SK-N-SH (cell line): ENCODE results near the gene CEP63.

Source experiments
- CHD2 ChIP-seq: fragments of 150-350 bp; IDR thresholded peaks from 2 replicates; pipeline ENCODE4 v1.6.1; 2018; ENCODE audit warnings: low read length; ENCODE audit not compliant: partially characterized antibody
- JUND ChIP-seq: IDR thresholded peaks from 2 replicates; pipeline ENCODE4 v1.4.0; 2012
- MXI1 ChIP-seq: IDR thresholded peaks from 2 replicates; pipeline ENCODE4 v1.6.1; 2012; ENCODE audit warnings: mild to moderate bottlenecking, low read depth, low read length, improper control_type of control experiment
- RCOR1 ChIP-seq: fragments of 150-350 bp; IDR thresholded peaks from 2 replicates; pipeline ENCODE4 v1.6.1; 2017; ENCODE audit warnings: antibody characterized with exemption, low read length
- SMC3 ChIP-seq: IDR thresholded peaks from 2 replicates; pipeline ENCODE4 v1.6.1; 2012; ENCODE audit warnings: low read depth, low read length, improper control_type of control experiment
- TAF1 ChIP-seq: IDR thresholded peaks from 2 replicates; pipeline ENCODE4 v1.6.1; 2012; ENCODE audit warnings: low read depth, mild to moderate bottlenecking, low read length, moderate library complexity, borderline replicate concordance
- TCF12 ChIP-seq: IDR thresholded peaks from 2 replicates; pipeline ENCODE4 v1.4.0; 2012
- YY1 ChIP-seq: IDR thresholded peaks from 2 replicates; pipeline ENCODE4 v1.4.0; 2012; ENCODE audit warnings: low read depth, mild to moderate bottlenecking
- TF ChIP-seq, protein P1 (sequence below): fragments of 200-600 bp; sonication (generic); IDR thresholded peaks from 2 replicates; pipeline ENCODE4 v1.6.1; 2017; ENCODE audit warnings: antibody characterized with exemption, mild to moderate bottlenecking, moderate library complexity
- TF ChIP-seq, protein P2 (sequence below): fragments of 150-350 bp; IDR thresholded peaks from 2 replicates; pipeline ENCODE4 v1.6.1; 2017; ENCODE audit warnings: antibody characterized with exemption, low read length, low read depth, borderline replicate concordance
- TF ChIP-seq, protein P3 (sequence below): IDR thresholded peaks from 2 replicates; pipeline ENCODE4 v1.4.0; 2012; ENCODE audit warnings: low read depth

DNA sequence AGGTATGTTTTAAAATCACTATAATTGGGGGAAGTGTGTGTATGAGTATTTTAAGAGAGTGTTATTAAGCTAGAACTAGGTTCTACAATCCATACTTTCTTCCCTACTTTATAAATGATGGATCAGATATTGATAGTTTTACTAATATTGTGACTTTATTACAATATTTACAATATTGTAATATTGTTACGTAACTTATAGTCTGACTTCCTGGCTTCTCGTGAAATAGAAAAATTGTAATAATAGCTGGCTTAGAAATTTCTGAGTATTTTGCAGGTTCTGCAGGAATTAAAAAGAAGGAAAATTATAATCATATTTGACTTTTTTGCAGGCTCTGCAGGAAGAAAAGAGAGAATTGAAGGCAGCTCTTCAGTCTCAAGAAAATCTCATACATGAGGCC lies 60.0 kb downstream of the CEP63 start:
- TF ChIP-seq RCOR1 = no peak
- TF ChIP-seq TCF12 = no peak
- TF ChIP-seq YY1 = no peak
- no peak for TF ChIP-seq TAF1
- TF ChIP-seq, protein P1, sequence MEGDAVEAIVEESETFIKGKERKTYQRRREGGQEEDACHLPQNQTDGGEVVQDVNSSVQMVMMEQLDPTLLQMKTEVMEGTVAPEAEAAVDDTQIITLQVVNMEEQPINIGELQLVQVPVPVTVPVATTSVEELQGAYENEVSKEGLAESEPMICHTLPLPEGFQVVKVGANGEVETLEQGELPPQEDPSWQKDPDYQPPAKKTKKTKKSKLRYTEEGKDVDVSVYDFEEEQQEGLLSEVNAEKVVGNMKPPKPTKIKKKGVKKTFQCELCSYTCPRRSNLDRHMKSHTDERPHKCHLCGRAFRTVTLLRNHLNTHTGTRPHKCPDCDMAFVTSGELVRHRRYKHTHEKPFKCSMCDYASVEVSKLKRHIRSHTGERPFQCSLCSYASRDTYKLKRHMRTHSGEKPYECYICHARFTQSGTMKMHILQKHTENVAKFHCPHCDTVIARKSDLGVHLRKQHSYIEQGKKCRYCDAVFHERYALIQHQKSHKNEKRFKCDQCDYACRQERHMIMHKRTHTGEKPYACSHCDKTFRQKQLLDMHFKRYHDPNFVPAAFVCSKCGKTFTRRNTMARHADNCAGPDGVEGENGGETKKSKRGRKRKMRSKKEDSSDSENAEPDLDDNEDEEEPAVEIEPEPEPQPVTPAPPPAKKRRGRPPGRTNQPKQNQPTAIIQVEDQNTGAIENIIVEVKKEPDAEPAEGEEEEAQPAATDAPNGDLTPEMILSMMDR = no peak
- no peak for TF ChIP-seq CHD2
- TF ChIP-seq, protein P2, sequence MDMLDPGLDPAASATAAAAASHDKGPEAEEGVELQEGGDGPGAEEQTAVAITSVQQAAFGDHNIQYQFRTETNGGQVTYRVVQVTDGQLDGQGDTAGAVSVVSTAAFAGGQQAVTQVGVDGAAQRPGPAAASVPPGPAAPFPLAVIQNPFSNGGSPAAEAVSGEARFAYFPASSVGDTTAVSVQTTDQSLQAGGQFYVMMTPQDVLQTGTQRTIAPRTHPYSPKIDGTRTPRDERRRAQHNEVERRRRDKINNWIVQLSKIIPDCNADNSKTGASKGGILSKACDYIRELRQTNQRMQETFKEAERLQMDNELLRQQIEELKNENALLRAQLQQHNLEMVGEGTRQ = no peak
- TF ChIP-seq, protein P3, sequence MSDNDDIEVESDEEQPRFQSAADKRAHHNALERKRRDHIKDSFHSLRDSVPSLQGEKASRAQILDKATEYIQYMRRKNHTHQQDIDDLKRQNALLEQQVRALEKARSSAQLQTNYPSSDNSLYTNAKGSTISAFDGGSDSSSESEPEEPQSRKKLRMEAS = no peak
- TF ChIP-seq MXI1 = no peak
- TF ChIP-seq SMC3 = no peak
- no peak for TF ChIP-seq JUND
